MM.1S (cell line): Measurements from ENCODE around the gene REN.

ENCODE experiments used
- EZH2 ChIP-seq: fragments of 300-600 bp; sonication (generic); optimal IDR thresholded peaks from 2 replicates; pipeline ENCODE3; 2017; ENCODE audit warnings: low read depth, mild to moderate bottlenecking, antibody characterized with exemption, low read length, mixed read lengths
- EZH2phosphoT487 ChIP-seq: fragments of 300-600 bp; sonication (generic); IDR thresholded peaks from 2 replicates; pipeline ENCODE4 v1.6.1; 2018; ENCODE audit warnings: antibody characterized with exemption, low read length
- TF ChIP-seq, protein P1 (sequence below): fragments of 300-600 bp; sonication (generic); IDR thresholded peaks from 2 replicates; pipeline ENCODE4 v1.5.1; 2016; ENCODE audit warnings: antibody characterized with exemption, low read length, mixed read lengths

DNA sequence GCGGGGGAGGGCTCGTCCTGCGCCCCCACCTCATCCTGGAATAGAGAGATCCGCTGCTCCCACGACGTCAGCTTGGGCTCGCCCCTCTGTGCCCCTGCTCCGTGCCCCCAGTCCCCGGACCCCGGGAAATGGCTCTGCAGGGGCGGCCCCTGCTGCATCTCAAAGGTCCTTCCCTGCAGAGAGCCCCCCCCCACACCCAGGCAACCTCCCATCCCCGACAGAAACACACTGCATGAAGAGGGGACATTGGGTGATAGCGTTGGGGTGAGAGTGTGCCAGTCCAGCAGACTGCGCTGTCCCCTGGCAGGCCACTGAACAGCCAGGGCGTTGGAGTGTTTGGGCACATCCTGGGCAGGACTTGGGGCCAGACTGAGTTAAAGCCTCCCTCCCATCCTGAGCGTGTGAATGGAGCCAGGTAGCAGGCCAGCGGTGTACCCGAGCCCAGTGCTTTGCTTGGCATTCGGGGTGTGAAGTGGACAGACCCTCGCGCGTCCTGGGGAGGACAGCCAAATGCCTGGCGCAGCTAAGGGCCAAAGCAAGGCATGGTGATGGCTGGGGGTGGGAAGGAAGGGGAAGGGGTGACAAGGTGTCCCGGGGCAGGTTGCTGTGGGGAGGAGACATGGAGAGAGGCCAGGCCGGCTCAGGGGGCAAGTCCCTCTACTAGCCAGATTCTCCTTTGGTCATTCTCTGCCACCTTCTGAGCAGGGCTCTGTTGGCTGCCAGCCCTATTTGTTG, 13.7 kb downstream of the REN start:
- TF ChIP-seq, protein P1, sequence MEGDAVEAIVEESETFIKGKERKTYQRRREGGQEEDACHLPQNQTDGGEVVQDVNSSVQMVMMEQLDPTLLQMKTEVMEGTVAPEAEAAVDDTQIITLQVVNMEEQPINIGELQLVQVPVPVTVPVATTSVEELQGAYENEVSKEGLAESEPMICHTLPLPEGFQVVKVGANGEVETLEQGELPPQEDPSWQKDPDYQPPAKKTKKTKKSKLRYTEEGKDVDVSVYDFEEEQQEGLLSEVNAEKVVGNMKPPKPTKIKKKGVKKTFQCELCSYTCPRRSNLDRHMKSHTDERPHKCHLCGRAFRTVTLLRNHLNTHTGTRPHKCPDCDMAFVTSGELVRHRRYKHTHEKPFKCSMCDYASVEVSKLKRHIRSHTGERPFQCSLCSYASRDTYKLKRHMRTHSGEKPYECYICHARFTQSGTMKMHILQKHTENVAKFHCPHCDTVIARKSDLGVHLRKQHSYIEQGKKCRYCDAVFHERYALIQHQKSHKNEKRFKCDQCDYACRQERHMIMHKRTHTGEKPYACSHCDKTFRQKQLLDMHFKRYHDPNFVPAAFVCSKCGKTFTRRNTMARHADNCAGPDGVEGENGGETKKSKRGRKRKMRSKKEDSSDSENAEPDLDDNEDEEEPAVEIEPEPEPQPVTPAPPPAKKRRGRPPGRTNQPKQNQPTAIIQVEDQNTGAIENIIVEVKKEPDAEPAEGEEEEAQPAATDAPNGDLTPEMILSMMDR: no peak
- TF ChIP-seq EZH2 (no peak), EZH2phosphoT487 (no peak)
